Activated CD8-positive, alpha-beta memory T cell treated with anti-CD3 and anti-CD28 coated beads for 24 hours (primary cell): Measurements from ENCODE around the gene SRPK2.
"Not testable (repeated sequence)": the region's sequence is repeated elsewhere in the genome, so short reads cannot be mapped to it uniquely, and the experiment has no call there.

Experiments used
- DNase-seq: peaks from one replicate; pipeline ENCODE4 v3.0.0-alpha.2; 2020

Gene SRPK2

DNA sequence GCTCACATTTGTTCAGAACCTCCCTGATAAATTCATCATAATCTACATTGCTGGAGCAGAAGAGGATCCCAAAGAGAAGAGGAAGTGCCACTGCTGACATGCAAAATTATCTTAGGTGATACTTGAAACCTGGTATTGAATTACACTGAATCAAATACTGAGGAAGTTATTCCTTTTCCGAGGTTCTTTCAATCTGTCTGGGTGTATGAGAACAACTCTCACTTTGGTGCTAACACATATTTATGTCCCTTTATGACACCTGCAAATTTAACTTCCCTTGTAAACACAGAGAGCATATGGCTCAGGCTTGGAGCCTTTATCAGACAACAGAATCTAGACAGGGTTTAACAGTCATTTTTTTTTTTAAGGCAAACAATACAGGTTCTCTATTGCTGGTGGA, 131.4 kb downstream of the SRPK2 start:
- DNase-seq, result no peak

DNA sequence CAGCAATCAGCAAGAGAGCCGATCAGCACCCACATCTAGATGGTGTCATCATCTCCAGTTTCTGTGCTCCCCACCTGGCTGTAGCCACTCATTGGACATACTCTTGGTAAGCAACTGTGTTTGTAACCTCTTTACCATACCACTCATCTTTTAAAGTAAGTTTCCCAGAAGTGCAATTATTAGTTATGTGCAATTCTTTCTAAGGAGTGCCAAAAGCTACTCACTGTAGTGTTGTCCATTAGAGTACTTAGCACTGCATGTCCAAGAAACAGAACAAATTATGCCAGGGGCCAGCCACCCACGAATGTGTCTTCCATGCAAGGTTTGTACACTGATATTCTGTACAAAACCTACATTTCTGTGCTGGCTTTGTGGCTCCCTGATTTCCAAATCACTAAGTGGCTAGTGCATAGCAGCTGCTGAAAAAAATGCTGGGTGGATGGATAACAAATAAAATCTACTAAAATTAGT, 131.9 kb downstream of the SRPK2 start:
- DNase-seq, result no peak

DNA sequence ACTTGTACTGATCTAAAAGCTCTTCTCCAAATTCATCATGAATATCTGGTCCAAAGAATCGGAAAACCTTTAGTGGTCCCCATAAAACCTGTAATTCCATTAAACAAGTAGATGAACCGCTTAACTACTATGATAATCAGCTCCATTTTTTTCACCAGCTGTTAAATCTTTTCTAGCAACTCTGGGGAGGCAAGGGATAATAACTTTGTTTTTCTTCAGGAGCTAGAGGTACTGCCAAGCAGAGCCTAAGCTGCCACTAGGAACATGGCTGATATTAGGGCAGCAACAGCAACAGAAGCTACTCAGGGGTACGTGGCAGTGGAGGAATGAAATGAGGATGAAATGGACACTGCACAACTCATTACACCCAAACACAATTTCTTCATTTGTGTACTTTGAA, 138.0 kb downstream of the SRPK2 start:
- no peak for DNase-seq

DNA sequence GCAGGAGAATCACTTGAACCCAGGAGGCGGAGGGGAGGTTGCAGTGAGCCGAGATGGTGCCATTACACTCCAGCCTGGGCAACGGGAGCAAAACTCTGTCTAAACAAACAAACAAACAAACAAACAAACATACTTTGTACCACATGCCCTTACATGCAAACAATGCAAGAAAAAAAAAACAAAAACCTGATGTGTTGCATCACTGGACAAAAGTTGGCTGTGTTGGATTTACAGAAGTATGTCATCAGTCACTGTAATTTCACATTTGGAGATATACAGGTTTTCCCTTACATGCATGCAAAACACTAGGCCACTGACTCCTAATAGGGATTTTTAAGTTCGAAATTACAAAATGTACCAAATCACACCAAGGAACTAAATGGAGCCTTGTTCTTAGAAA, 138.5 kb downstream of the SRPK2 start:
- no peak for DNase-seq

DNA sequence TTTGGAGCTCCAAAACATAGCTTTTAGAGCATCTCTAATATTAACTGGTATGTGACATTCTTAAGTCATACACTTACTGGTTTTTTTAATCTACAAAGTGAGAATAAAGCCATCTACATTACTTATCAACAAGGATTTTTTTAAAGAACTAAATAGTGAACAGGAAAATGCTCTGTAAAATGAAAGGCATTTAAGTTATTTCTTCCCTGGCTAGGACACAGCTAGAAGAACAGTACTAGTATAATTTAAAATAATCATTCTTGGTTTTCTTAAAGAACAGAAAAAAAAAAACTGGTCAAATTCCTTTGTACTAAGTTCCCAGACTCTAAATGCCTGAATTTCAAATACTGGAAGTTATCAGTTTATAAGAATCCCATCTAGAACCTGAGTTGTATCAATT, 139.5 kb downstream of the SRPK2 start:
- no peak for DNase-seq

DNA sequence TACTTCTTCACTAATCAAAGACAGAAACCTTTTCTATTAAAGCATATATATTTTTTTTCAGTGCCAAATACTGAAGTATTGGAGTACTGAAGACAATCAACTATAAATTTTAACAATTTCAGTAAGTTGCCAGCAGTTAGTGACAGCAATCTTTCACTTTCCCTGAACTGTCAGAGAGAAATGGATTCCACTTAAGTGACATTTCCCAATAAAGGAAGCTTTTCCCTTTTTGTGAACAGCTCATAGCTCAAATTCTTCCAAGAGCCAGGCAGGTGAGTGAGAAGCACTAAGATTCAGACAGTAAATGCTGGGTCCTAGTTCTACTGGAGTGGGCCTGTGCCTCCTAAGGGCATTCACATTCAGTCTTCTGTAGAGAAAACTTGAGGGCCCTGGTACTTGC, 142.0 kb downstream of the SRPK2 start:
- no peak for DNase-seq

DNA sequence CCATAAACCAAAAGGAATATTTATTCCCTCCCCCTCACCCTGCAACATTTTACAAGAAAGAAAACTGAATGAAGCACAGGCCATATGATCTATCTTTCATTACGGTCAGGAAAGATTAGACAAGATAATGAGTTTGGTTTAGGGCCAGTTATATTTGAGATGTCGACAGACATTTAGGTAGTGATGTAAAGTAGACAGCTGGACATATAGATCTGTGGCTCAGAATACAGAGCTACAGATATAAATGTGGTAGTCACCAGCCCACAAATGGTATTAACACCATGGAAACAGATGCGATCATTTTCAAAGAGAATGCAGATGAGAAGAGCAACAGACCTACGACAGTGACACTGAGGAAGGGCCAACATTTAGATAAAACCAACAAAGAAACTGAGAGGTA, 142.5 kb downstream of the SRPK2 start:
- no peak for DNase-seq

DNA sequence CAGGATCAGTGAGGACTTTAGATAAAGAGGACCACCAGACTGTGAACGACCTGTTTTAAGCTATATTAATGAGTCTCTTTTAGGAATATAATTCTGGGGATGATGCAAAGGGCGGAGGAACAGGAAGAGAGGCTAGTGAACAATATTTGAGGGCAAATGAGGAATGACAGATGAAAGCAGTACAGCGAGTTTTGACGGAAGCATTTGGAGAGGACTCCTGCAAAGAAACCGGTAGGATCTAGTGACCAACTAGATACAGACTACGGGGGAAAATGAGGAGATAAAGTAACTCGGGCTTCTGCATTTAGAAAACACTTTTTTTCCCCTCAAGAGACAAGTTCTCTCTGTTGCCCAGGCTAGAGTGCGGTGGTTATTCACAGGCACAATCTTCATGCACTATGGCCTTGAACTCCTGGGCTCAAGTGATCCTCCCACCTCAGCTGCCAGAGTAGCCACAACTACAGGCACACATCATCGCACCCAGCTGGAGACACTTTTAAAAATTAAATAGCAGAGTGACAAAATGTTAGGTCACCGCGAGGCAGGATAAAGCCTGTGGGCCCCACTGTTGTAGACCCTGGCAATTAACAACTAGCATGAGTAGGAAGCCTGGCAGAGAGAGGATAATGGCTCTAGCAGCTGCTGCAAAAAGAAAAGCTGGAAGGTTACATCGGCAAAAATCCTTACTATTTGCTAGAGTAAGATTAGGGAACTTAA, 143.2 kb downstream of the SRPK2 start:
- no peak for DNase-seq

DNA sequence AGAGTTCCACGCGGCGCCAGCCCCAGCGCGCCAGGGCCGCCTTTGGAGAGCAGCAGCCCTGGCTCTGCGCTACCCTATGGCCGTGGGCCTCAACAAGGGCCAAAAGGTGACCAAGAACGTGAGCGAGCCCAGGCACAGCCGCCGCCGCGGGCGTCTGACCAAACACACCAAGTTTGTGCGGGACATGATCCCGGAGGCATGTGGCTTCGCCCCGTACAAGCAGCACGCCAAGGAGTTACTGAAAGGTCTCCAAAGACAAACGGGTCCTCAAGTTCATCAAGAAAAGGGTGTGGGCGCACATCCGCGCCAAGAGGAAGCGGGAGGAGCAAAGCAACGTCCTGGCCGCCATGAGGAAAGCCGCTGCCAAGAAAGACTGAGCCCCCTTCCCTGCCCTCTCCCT, 144.1 kb downstream of the SRPK2 start:
- no peak for DNase-seq

DNA sequence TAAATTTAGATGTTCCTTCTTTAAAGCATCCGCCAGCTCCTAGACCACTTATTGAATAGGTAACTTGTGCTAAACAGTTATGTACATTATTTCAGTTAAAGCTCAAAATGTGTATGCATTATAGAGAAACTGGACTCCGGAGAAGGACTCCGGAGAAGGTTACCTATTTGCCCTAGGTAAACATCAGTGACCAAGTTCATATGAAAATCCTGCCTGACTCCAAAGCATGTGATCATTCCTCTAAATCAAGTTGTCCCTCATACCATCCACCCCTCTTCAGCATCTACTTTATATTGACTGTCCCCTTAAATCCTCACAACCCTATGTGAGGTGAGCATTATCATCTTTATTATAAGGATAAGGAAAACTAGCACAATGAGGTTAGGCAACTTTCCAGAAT, 147.5 kb downstream of the SRPK2 start:
- DNase-seq, result no peak

DNA sequence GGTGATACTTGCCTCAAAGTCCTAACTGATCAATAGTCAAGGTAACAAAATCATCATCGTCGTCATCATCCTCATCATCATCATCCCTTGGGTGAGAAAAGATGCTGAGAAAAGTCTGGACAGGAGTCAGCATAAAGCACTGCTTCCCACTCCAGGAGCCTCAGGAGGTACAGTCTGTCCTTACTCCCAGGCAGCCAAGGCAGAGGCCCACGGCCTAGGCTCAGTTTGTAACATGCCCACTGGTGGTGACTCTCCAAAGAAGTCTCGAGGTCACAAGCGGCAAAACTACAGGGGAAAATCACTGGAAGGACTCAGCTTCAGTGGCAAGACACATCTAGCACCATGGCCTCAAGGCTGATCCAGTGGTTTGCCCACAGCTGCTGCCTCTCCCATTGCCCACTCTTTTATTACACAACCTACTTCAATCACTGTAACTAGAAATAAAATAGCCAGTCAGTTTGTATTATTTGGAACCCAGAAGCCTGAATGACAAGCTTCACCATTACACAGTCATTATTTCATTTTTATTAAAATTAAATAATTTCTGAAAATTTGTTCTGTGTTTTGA, 150.4 kb downstream of the SRPK2 start:
- DNase-seq, result no peak

DNA sequence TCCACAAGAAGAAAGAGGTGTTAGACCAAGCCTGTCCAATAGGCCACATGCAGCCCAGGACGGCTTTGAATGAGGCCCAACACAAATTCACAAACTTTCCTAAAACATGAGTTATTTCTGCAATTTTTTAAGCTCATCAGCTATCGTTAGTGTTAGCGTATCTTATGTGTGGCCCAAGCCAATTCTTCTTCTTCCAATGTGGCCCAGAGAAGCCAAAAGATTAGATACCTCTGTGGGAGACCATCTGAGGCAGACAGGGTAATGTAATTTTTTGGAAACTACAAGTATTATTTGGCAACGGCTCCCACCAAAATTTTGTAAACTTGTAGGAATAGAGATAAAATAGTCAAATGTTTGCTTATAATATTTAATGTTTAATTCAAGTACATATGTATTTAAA, 153.8 kb downstream of the SRPK2 start:
- DNase-seq, result no peak

DNA sequence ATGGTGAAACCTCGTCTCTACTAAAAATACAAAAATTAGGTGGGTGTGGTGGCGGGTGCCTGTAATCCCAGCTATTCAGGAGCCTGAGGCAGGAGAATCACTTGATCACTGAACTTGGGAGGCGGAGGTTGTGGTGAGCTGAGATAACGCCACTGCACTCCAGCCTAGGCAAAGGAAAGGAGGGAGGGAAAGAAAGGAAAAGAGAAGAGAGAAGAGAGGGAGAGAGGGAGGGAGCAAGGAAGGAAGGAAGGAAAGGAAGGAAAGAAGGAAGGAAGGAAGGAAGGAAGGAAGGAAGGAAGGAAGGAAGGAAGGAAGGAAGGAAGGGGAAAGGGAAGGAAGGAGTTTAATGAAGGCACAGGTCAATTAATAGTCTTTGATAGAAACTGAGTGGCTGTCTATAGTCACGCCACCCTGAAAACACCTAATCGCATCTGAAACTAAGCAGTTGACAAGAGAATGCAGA, 155.9 kb downstream of the SRPK2 start:
- not testable (repeated sequence) for DNase-seq

DNA sequence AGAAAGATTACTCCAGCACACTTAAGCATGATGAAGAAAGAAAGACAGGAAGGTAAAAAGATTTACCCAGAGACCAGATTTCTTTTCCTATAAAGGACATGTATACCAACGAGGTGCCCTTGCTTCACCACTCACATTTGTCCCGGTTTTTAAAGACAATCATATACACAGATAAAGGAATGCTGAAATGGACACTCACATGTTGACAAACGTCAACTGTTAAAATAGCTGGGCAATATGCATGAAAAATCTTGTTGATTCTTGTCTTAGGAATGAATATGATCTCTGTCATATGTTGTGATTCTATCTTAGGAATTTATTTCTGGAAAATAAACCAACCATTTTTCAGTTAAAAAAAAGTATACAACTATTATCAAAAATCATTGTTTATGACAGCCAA, 158.2 kb downstream of the SRPK2 start:
- no peak for DNase-seq

DNA sequence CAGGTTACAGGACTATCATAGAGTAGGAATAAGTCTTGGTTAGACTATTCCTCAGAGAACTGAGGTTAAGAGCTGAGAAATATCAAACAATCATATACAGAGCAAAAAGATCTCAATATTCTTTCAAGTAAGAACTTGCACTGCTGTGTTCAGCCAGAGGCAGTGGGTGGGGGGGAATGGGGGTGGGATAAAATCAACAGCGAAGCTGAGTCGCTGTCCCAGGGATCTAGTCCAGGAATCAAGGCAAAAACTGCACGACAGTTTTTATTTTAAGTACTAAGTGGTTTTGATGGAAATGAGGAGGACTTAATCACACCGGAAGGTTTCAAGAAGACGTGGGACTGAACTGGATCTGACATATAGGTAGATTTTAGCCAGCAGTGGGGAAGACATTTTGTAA, 159.1 kb downstream of the SRPK2 start:
- DNase-seq, result no peak

DNA sequence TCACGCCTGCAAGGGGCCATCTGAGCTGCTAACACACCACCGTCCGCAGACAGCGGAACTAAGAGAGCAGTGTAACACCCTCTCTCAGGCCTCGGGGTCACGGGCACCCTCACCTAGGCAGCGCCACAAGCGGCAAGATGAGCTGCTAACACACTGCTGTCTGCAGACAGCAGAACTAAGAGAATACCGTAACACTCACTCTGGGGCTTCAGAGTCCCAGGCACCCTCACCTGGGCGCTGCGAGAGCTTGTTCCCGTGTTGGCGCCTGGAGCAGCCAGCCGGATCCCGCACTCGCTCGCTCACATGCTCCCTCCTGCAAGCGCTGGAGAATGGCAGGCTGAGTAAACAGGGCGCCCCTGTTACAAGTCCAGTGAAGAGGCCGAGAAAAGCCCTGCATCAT, 160.2 kb downstream of the SRPK2 start:
- no peak for DNase-seq

DNA sequence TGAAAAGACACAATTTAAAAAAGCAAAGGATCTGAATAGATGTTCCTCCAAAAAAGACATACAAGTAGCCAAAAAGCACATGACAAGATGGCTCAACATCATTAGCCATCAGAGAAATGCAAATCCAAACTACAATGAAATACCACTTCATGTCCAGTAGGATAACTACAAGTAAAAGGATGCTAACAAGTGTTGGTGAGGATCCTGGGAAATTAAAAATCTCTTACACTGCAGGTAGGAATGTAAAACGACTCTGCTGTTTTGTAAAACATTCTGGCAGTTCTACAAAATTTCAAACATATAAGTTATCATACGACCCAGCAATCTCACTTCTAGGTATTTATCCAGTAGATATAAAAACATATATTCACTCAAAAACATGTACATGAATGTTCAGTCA, 161.3 kb downstream of the SRPK2 start:
- DNase-seq, result no peak

DNA sequence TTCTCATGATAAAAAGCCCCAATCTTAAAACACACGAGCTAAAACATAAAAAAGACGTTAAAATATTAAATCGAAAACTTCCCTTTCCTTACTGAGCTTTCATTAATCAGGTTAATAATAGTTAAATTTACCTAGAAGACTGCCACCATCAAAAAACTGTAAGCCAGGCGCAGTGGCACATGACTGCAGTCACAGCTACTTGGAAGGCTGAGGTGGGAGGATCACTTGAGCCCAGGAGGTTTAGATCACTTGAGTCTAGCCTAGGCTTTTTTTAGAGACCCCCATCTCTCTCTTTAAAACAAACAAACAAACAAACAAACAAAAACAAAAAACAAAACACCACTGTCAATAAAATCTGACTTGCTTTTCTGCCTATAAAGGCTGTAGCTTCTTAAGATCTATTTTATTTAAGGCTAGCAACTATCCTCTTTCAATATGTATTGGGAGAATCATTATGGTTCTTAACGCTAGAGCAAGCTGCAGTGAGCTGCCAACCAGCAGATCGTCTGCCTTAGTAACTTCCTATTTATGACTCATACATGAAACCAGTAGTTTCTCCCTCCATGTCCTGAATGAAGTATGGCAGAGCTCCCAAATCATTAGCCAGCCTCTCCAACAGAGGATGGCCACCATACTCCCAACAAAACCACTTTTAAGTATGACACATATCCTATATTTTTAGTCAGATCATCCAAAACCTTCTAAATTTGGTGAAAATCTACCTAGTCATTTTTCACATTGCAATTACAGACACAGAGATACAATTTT, 163.7 kb downstream of the SRPK2 start:
- no peak for DNase-seq

DNA sequence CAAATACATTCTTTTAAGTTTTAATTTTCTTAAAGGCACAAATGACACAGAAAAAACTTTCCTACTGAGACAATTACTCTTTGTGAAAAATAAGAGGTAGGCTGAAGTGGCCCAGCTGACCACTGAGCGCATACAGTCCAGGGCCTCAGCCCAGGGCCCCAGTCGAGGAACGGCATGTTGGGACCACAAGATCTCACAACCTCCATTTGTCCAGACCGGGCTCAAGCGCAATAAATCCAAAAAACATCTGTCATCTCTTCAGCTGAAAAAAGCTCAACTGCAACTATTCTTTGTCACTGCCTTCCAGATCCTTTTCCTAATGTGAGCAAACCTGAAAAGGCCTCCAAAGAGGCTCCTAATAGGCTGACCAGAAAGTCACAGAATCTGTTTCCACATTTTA, 165.8 kb downstream of the SRPK2 start:
- DNase-seq, result no peak

DNA sequence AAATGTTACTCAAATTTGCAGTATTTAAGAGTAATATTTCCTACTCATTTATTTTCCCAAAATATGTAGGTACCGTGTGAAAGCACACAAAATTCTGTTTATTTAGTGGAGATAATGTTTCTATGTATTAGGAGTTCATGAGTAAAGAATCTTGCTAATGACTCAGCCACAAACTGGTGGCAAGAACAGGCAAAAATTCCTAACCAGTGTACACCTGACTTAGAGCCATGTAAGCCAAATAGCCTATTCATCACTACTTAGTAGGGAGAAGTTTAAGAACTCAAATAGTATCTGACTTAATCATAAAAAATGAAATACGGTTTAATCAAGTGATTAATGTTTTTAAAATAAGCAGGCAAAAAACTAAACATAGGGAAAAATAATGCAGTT, 169.0 kb downstream of the SRPK2 start:
- no peak for DNase-seq

DNA sequence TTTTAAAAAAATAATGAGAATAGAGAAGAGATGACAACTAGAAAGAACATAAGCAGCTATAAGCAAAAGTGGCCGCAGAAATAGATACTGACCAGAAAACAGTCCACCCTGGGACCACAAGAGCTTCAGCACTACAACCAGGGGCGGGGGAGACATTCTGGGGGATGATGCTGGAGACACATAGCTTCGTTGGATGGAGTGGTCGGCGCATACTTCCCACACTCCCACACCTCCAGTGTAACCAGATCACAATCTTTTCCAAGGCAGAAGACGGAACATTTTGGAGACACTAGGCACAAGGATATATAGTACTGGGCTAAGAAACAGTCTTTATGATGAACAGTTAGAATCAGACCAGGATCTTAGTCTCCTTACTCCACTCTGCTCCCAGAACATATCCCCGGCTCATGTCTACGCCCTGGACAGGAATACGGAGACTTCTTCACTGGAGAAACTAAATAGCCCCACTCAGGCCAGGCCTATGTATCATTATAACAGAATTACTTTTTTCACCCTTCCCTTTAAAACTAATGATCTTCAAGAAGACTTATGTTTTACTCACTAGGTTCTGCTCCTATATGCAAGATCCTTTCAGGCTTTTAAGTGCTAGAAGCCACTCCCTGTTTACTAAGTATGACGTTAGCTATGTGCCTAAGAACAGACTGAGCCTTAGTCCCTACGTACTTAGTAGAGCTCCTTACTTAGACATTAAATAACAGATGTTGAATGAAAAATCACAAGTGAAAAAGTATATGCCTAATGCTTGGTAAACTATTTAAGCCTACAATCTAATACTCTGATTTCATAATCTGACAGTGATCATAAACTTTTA, 169.6 kb downstream of the SRPK2 start:
- DNase-seq, result no peak

DNA sequence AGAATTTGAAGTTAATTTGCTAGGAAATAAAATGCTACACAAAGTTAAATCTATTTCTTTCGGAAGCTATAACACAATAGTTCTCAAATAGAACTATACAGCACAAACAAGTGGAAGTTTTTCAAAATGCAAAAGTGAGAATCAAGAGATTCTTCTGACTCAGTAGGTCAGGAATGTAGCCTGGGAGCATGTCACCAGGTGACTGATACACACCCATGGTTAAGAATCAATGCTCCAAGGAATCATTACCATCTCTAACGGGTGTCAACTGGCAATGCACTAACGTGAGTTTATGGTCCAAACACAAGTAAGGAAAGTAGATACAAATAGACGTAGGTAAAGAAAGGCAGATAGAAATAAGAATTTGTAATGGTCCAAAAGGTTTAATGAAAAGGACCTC, 170.5 kb downstream of the SRPK2 start:
- no peak for DNase-seq

DNA sequence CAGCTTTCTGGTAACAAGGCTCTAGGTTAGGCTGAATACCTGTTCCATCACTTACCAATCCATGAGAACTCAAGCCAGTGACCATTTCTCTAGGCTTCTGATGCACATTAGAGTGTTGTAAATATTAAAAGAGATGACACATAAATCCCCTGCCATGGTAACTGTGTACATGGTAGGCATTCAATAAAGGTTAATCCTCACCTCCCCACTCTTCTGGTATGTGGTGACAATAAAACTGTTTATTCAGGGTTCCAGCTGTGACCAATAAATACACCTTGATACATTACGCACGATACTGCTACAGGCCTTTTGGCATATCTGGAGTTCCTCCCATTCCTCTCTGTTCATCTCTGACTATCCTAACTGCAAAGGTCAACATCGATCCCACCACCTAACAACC, 171.9 kb downstream of the SRPK2 start:
- no peak for DNase-seq
